Stimulated activated naive CD8-positive, alpha-beta T cell treated with anti-CD3 and anti-CD28 coated beads, Interleukin-15, Interleukin-2, amounts not matched to agents 100 ng/mL and 50 ng/mL, for 24 hours (primary cell): ENCODE data around the gene ZSCAN4.

Experiments used
- H3K27ac Mint-ChIP-seq: one replicate; pipeline ENCODE4 v1.8.0; 2021; ENCODE audit warnings: mild to moderate bottlenecking, mixed read lengths
- H3K27me3 Mint-ChIP-seq: one replicate; pipeline ENCODE4 v1.8.0; 2021; ENCODE audit warnings: mixed read lengths
- H3K36me3 Mint-ChIP-seq: one replicate; pipeline ENCODE4 v1.8.0; 2021; ENCODE audit warnings: low read depth, mixed read lengths
- H3K4me1 Mint-ChIP-seq: one replicate; pipeline ENCODE4 v1.8.0; 2021; ENCODE audit warnings: low read depth, mixed read lengths
- H3K4me3 Mint-ChIP-seq: one replicate; pipeline ENCODE4 v1.8.0; 2021; ENCODE audit warnings: mild to moderate bottlenecking, mixed read lengths
- H3K9me3 Mint-ChIP-seq: one replicate; pipeline ENCODE4 v1.8.0; 2021; ENCODE audit warnings: mixed read lengths

The ZSCAN4 gene

DNA sequence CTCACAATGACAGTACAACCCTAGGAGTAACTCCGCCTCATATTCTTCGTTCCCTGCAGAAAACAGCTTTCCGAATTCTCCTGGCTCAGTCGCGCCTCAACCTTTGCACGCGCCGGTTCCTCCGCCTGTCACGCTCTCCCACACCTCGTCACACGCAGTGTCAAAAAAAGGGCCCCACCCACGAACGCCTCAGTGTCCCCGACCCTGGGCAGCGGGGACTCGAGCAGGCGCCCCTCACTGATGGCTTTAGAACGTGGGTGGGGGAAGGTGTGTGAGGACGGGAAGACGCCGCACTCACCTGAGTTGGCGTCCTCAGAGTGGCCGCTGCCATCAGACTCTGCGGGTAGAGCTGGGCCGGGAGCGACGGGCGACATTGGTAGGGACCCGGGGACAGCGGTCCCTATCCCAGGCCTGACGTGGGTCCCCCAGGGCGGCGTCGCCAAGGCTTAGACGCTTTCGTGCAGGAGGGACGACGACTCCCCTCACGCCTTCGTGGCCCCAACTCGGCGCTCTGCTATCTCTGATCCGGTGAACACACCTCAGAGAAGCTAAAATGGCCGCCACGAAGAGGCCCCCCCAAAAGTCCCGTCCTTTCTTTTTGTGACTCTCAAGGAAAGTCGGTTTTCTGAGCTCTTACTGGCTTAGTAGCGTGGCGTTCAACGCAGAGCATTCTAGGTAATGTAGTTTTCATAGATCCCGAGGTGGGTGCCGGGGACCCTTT is 40.1 kb downstream of the ZSCAN4 start, which contains the start of gene ZNF154:
Gene ZNF154 (minus strand): TSS at position 564 of the 721 bp plus-strand sequence. CDS start 233 bp downstream, at position 331.
- Mint-ChIP-seq H3K4me3 (peak within 1 kb of the TSS; percentile 82), H3K36me3 (peaks cover 64% of the 10 kb centered on the region)

DNA sequence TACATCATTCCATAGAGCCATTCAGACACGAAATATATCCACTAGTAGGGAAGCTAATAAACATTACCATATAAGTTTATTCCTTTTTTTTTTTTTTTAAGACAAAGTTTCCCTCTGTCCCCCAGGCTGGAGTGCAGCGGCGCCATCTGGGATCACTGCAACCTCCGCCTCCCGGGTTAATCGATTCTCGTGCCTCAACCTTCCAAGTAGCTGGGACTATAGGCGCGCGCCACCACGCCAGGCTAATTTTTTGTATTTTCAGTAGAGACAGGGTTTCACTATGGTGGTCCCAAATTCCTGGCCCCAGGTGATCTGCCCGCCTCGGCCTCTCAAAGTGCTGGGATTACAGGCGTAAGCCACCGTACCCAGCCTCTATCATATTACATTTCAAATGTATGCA is 40.9 kb downstream of the ZSCAN4 start:
- peaks cover 64% of the 10 kb centered on the region for H3K36me3 Mint-ChIP-seq
- peaks cover 6% of the 10 kb centered on the region for H3K27me3 Mint-ChIP-seq
- peaks cover 37% of the 10 kb centered on the region for H3K9me3 Mint-ChIP-seq
- H3K4me3 Mint-ChIP-seq: peak overlapping the region; percentile 82
- no peak overlapping the region for H3K27ac Mint-ChIP-seq
- peaks cover 33% of the 10 kb centered on the region for H3K4me1 Mint-ChIP-seq

More for the DNA sequence above, 40.1 kb downstream of the ZSCAN4 start, which contains the start of gene ZNF154:
- Mint-ChIP-seq H3K27ac (peak within 1 kb of the TSS; percentile 89), H3K4me1 (peaks cover 33% of the 10 kb centered on the region), H3K27me3 (peaks cover 6% of the 10 kb centered on the region), H3K9me3 (peaks cover 42% of the 10 kb centered on the region)

DNA sequence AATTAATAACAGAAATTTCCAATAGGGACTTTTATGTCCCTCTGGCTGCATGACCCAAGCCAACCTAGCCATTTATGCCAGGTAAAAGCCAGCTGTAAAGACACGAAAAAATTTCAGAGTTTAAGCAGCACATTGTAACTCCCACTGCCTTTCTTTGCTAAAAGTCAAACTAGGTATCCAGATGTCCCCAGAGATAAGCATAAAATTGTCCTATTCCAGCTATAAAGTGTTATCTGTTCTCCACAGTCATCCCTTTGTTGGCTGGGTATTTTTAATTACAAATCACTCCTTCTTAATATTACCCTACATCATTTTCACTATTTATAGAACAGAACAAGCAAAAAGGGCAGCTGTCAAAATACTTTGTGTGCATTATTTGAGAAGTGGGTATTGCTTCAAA is 43.5 kb downstream of the ZSCAN4 start:
- peaks cover 20% of the 10 kb centered on the region for H3K4me1 Mint-ChIP-seq
- H3K4me3 Mint-ChIP-seq: no peak overlapping the region
- H3K27me3 Mint-ChIP-seq: peaks cover 3% of the 10 kb centered on the region
- no peak overlapping the region for H3K27ac Mint-ChIP-seq
- peaks cover 63% of the 10 kb centered on the region for H3K36me3 Mint-ChIP-seq
- H3K9me3 Mint-ChIP-seq: peaks cover 40% of the 10 kb centered on the region

DNA sequence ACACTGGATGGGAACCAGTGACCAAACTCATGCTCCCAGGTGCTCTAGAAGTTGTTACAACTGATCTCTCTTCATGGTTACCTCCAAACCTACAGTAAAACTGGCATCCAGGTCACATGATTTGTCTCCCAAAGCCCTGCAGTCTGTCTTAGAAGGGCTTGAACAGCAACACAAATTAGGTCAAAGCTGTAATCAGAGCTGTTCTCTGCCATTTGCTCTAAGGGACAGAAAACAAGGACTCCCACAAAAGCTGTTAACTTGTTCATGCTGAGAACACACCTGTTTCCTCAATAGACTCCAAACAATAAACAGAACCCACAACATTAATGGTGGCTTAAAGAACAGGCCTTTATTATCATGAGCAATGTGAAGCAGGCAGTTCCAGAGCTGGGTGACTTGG is 50.7 kb downstream of the ZSCAN4 start:
- H3K27ac Mint-ChIP-seq: no peak overlapping the region
- H3K36me3 Mint-ChIP-seq: peaks cover 83% of the 10 kb centered on the region
- peaks cover 71% of the 10 kb centered on the region for H3K9me3 Mint-ChIP-seq
- H3K4me1 Mint-ChIP-seq: no peaks in the 10 kb centered on the region
- no peaks in the 10 kb centered on the region for H3K27me3 Mint-ChIP-seq
- no peak overlapping the region for H3K4me3 Mint-ChIP-seq

DNA sequence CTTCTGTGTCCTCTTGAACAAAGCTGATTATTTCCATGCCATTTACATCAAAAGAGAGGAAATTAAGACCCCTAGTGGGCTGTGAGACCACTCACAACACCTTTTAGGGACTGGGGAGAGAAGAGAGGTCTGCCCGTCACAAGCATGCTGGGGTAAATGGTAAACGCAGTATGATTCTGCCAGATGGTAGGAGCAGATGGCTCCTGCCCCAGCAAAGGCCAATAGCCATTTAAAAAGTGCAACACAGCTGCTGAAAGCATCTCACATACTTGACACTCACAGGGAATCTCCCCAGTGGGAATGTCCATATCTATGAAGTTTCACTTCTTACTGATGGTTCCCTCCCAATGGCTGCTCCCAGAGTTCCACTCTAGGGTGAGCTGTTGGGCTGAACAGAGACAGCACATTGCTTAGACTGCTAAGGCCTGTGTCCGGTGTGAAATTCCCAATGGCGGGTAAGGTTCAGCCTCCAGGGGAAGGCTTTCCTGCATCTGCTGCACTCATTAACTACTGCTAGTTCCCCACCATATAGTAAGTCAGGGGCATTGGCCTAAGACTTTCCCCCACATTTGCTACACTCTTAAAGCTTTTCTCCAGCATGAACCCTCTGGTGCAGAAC is 51.3 kb downstream of the ZSCAN4 start:
- peaks cover 71% of the 10 kb centered on the region for H3K9me3 Mint-ChIP-seq
- H3K27ac Mint-ChIP-seq: no peak overlapping the region
- H3K27me3 Mint-ChIP-seq: no peaks in the 10 kb centered on the region
- peaks cover 84% of the 10 kb centered on the region for H3K36me3 Mint-ChIP-seq
- no peak overlapping the region for H3K4me3 Mint-ChIP-seq
- peaks cover 4% of the 10 kb centered on the region for H3K4me1 Mint-ChIP-seq

DNA sequence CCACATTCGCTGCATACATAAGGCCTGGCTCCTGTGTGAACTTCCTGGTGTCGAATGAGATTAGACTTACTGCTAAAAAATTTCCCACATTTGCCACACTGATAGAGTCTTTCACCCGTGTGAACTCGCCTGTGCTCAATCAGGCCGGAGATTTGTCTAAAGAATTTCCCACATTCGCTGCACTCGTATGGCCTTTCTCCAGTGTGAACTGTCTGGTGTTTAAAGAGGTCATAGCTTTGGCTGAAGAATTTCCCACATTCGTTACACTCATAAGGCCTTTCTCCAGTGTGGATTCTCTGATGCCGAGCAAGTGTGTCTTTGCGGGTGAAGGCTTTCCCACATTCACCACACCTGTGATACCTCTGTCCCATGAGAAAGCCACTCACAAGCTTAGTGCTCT is 52.1 kb downstream of the ZSCAN4 start:
- H3K36me3 Mint-ChIP-seq: peaks cover 81% of the 10 kb centered on the region
- H3K27me3 Mint-ChIP-seq: no peaks in the 10 kb centered on the region
- H3K27ac Mint-ChIP-seq: no peak overlapping the region
- H3K4me1 Mint-ChIP-seq: peaks cover 5% of the 10 kb centered on the region
- no peak overlapping the region for H3K4me3 Mint-ChIP-seq
- H3K9me3 Mint-ChIP-seq: peaks cover 66% of the 10 kb centered on the region
